ENCODE measurements around the gene PRRC2C. TPM values are rescaled to one million over a fixed set of nuclear protein-coding genes. Genes with fewer than 3 reads are reported as not detected.
A peak's percentile ranks its signal among the peaks of the same experiment; 100 is the strongest.

Gene PRRC2C
- total RNA-seq, 1 experiment from 2014 or later = 136 TPM

DNA sequence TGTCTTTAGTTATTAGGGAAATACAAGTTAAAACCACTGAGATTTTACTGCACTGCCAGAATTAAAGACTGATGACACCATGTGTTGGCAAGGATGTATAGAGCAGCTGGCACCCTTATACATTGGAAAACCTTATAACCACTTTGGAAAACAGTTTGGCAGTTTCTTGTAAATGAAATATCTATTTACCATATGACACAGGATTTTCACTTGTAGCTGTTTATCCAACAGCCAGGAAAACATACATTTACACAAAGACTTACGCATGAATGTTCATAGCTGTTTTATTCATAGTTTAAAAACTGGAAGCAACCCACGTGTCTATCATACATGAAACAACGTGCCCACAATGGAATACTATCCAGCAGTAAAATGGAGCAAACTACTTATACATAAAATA lies 45.3 kb downstream of the PRRC2C start:
- TF ChIP-seq, protein P1, sequence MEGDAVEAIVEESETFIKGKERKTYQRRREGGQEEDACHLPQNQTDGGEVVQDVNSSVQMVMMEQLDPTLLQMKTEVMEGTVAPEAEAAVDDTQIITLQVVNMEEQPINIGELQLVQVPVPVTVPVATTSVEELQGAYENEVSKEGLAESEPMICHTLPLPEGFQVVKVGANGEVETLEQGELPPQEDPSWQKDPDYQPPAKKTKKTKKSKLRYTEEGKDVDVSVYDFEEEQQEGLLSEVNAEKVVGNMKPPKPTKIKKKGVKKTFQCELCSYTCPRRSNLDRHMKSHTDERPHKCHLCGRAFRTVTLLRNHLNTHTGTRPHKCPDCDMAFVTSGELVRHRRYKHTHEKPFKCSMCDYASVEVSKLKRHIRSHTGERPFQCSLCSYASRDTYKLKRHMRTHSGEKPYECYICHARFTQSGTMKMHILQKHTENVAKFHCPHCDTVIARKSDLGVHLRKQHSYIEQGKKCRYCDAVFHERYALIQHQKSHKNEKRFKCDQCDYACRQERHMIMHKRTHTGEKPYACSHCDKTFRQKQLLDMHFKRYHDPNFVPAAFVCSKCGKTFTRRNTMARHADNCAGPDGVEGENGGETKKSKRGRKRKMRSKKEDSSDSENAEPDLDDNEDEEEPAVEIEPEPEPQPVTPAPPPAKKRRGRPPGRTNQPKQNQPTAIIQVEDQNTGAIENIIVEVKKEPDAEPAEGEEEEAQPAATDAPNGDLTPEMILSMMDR (conservative IDR thresholded peaks at IDR 0.05) = no peak
- TF ChIP-seq EZH2 (IDR thresholded peaks at IDR 0.05; ENCODE audit: low read depth) = no peak
- no peak overlapping the region for H3K4me2 ChIP-seq
- H3K9me2 ChIP-seq (ENCODE audit: insufficient read depth) = no peaks in the 10 kb centered on the region
- H3K79me2 ChIP-seq (ENCODE audit: low read depth) = no peaks in the 10 kb centered on the region
- no peaks in the 10 kb centered on the region for H3K27me3 ChIP-seq (ENCODE audit: insufficient read depth, low read depth)
- H3K4me3 ChIP-seq = no peak overlapping the region
- intact Hi-C loops (cut with micrococcal nuclease; ENCODE audit: unreplicated experiment) = no loop called here
- peaks cover 22% of the 10 kb centered on the region for H4K20me1 ChIP-seq (ENCODE audit: insufficient read depth)
- ChIA-PET CTCF (no interaction called here), POLR2A (ENCODE audit: unreplicated experiment) (no interaction called here)
- H2AFZ ChIP-seq = no peak overlapping the region
- H3K36me3 ChIP-seq (ENCODE audit: low read depth) = peaks cover 49% of the 10 kb centered on the region
- H3K9me3 ChIP-seq (ENCODE audit: insufficient read depth, low read depth) = no peaks in the 10 kb centered on the region
- DNase-seq = no peak
- H3K4me1 ChIP-seq (replicated peaks; ENCODE audit: insufficient read depth) = no peaks in the 10 kb centered on the region
- H3K27ac ChIP-seq = no peak overlapping the region
- H3F3A ChIP-seq (ENCODE audit: insufficient read depth, low read depth) = peaks cover 2% of the 10 kb centered on the region; the same call in 1 of the 2 replicates
- BruUV-seq (replicated peaks) = no TSS peak

DNA sequence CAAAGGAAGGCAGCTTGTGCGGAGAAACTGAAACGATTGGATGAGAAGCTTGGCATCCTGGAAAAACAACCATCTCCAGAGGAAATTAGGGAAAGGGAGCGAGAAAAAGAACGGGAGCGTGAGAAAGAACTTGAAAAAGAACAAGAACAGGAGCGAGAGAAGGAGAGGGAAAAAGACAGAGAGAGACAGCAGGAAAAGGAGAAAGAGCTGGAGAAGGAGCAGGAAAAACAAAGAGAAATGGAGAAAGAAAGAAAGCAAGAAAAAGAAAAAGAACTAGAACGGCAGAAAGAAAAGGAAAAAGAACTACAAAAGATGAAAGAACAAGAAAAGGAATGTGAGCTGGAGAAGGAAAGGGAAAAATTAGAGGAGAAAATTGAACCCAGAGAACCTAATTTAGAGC lies 47.2 kb downstream of the PRRC2C start:
- ChIA-PET CTCF (no interaction called here), POLR2A (ENCODE audit: unreplicated experiment) (interaction anchor here (0.6 kb wide), 1 partner anchor 50 kb away, joined by 5 read pairs; no protein-coding TSS in a partner anchor)
- no peak overlapping the region for H2AFZ ChIP-seq
- intact Hi-C loops (cut with micrococcal nuclease; ENCODE audit: unreplicated experiment) = no loop called here
- no peaks in the 10 kb centered on the region for H3K9me3 ChIP-seq (ENCODE audit: insufficient read depth, low read depth)
- DNase-seq = no peak
- BruUV-seq (replicated peaks) = TSS peak; percentile 83
- H3K4me1 ChIP-seq (replicated peaks; ENCODE audit: insufficient read depth) = no peaks in the 10 kb centered on the region
- no peaks in the 10 kb centered on the region; the same call in 1 of the 2 replicates for H3F3A ChIP-seq (ENCODE audit: insufficient read depth, low read depth)
- H3K9me2 ChIP-seq (ENCODE audit: insufficient read depth) = no peaks in the 10 kb centered on the region
- peaks cover 29% of the 10 kb centered on the region for H4K20me1 ChIP-seq (ENCODE audit: insufficient read depth)
- H3K4me2 ChIP-seq = no peak overlapping the region
- no peak for TF ChIP-seq EZH2 (IDR thresholded peaks at IDR 0.05; ENCODE audit: low read depth)
- TF ChIP-seq, protein P1 (conservative IDR thresholded peaks at IDR 0.05) = no peak
- no peaks in the 10 kb centered on the region for H3K79me2 ChIP-seq (ENCODE audit: low read depth)
- no peak overlapping the region for H3K27ac ChIP-seq
- H3K36me3 ChIP-seq (ENCODE audit: low read depth) = peaks cover 57% of the 10 kb centered on the region
- no peak overlapping the region for H3K4me3 ChIP-seq
- no peaks in the 10 kb centered on the region for H3K27me3 ChIP-seq (ENCODE audit: insufficient read depth, low read depth)

DNA sequence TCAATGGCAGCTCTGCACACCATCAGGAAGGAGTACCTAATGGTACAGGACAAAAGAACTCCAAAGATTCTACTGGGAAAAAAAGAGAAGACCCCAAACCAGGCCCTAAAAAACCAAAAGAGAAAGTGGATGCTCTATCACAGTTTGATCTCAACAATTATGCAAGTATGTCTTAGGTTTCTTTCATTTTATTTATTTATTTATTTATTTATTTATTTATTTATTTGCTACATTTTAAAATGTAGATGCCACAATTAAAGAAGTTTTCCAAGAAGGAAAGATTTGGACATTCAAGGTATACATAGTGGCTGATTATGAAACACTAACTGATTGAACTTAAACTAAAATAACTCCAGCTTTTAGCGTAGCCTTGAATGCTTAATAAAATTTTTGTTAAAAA lies 60.2 kb downstream of the PRRC2C start:
- H4K20me1 ChIP-seq (ENCODE audit: insufficient read depth) = peaks cover 4% of the 10 kb centered on the region
- no TSS peak for BruUV-seq (replicated peaks)
- peaks cover 15% of the 10 kb centered on the region; the same call in 1 of the 2 replicates for H3K79me2 ChIP-seq (ENCODE audit: low read depth)
- H2AFZ ChIP-seq = no peak overlapping the region
- no peaks in the 10 kb centered on the region for H3K27me3 ChIP-seq (ENCODE audit: insufficient read depth, low read depth)
- ChIA-PET POLR2A (ENCODE audit: unreplicated experiment) (no interaction called here), CTCF (no interaction called here)
- H3F3A ChIP-seq (ENCODE audit: insufficient read depth, low read depth) = 0 out of 2 replicates have a peak, but pooled peaks cover 4% of the 10 kb centered on the region
- H3K9me2 ChIP-seq (ENCODE audit: insufficient read depth) = no peaks in the 10 kb centered on the region
- no peaks in the 10 kb centered on the region for H3K9me3 ChIP-seq (ENCODE audit: insufficient read depth, low read depth)
- H3K4me2 ChIP-seq = no peak overlapping the region
- DNase-seq = no peak
- no peaks in the 10 kb centered on the region for H3K4me1 ChIP-seq (replicated peaks; ENCODE audit: insufficient read depth)
- no peak overlapping the region for H3K4me3 ChIP-seq
- intact Hi-C loops (cut with micrococcal nuclease; ENCODE audit: unreplicated experiment) = no loop called here
- no peak for TF ChIP-seq EZH2 (IDR thresholded peaks at IDR 0.05; ENCODE audit: low read depth)
- TF ChIP-seq, protein P1 (conservative IDR thresholded peaks at IDR 0.05) = no peak
- H3K27ac ChIP-seq = no peak overlapping the region
- H3K36me3 ChIP-seq (ENCODE audit: low read depth) = peaks cover 51% of the 10 kb centered on the region

Measured in PC-9 (cell line).